HepG2 (cell line): ENCODE measurements around the gene FAAP20. TPM values are rescaled to one million over a fixed set of nuclear protein-coding genes. Genes with fewer than 3 reads are reported as not detected.

Experiments used
- ASH2L ChIP-seq: fragments of 300-600, 200-600 bp; sonication (generic); IDR thresholded peaks from 2 replicates; pipeline ENCODE4 v1.7.0; 2017; ENCODE audit warnings: low read depth, mild to moderate bottlenecking, moderate library complexity, mixed read lengths, low read length; ENCODE audit not compliant: insufficient read length
- ATRX ChIP-seq: sonication (generic); formaldehyde crosslinking; IDR thresholded peaks from 2 replicates; pipeline ENCODE4 v1.4.0; 2020; ENCODE audit warnings: missing genetic modification reagents, borderline replicate concordance
- CHD2 ChIP-seq: IDR thresholded peaks from 2 replicates; pipeline ENCODE4 v1.6.1; 2011; ENCODE audit warnings: low read depth, low read length, improper control_type of control experiment
- CHD4 ChIP-seq: fragments of 200-600 bp; sonication (generic); IDR thresholded peaks from 2 replicates; pipeline ENCODE4 v1.7.0; 2017; ENCODE audit warnings: mild to moderate bottlenecking, low read length, borderline replicate concordance
- DMAP1 ChIP-seq: IDR thresholded peaks from 2 replicates; pipeline ENCODE4 v1.6.1; 2016
- EED ChIP-seq: sonication (generic); formaldehyde crosslinking; IDR thresholded peaks from 2 replicates; pipeline ENCODE4 v1.5.0; 2020; ENCODE audit warnings: mild to moderate bottlenecking, missing genetic modification reagents
- EZH2 ChIP-seq: conservative IDR thresholded peaks from 2 replicates; pipeline ENCODE4 v1.6.1; 2012; ENCODE audit warnings: mild to moderate bottlenecking, low read depth, low read length, moderate library complexity
- FOXC1 ChIP-seq: sonication (generic); formaldehyde crosslinking; IDR thresholded peaks from 2 replicates; pipeline ENCODE4 v1.8.0; 2022; ENCODE audit warnings: mild to moderate bottlenecking, missing genetic modification reagents, borderline replicate concordance
- HIC2 ChIP-seq: sonication (generic); formaldehyde crosslinking; IDR thresholded peaks from 2 replicates; pipeline ENCODE4 v1.9.0; 2022; ENCODE audit warnings: low read depth, missing genetic modification reagents
- LBX2 ChIP-seq: sonication (generic); formaldehyde crosslinking; IDR thresholded peaks from 2 replicates; pipeline ENCODE4 v1.5.0; 2020; ENCODE audit warnings: missing genetic modification reagents, mild to moderate bottlenecking, borderline replicate concordance
- LRRFIP1 ChIP-seq: sonication (generic); formaldehyde crosslinking; conservative IDR thresholded peaks from 2 replicates; pipeline ENCODE4 v1.4.0; 2020; ENCODE audit warnings: missing genetic modification reagents
- NFE2 ChIP-seq: sonication (generic); formaldehyde crosslinking; IDR thresholded peaks from 2 replicates; pipeline ENCODE4 v1.4.0; 2020; ENCODE audit warnings: missing genetic modification reagents
- NR3C1 ChIP-seq: sonication (generic); formaldehyde crosslinking; IDR thresholded peaks from 2 replicates; pipeline ENCODE4 v1.4.0; 2020; ENCODE audit warnings: missing genetic modification reagents
- SMAD1 ChIP-seq: sonication (generic); formaldehyde crosslinking; IDR thresholded peaks from 2 replicates; pipeline ENCODE4 v1.4.0; 2020; ENCODE audit warnings: missing genetic modification reagents, low read depth, mild to moderate bottlenecking, borderline replicate concordance
- STAG1 ChIP-seq: sonication (generic); formaldehyde crosslinking; IDR thresholded peaks from 2 replicates; pipeline ENCODE4 v1.4.0; 2020; ENCODE audit warnings: missing genetic modification reagents
- TRIM24 ChIP-seq: sonication (generic); formaldehyde crosslinking; IDR thresholded peaks from 2 replicates; pipeline ENCODE4 v1.8.0; 2022; ENCODE audit warnings: mild to moderate bottlenecking, missing genetic modification reagents
- ZNF510 ChIP-seq: sonication (generic); formaldehyde crosslinking; IDR thresholded peaks from 2 replicates; pipeline ENCODE4 v1.4.0; 2020; ENCODE audit warnings: low read depth, mild to moderate bottlenecking, missing genetic modification reagents
- ZNF615 ChIP-seq: sonication (generic); formaldehyde crosslinking; IDR thresholded peaks from 2 replicates; pipeline ENCODE4 v1.5.0; 2020; ENCODE audit warnings: mild to moderate bottlenecking, missing genetic modification reagents, borderline replicate concordance
- ZNF747 ChIP-seq: sonication (generic); formaldehyde crosslinking; IDR thresholded peaks from 2 replicates; pipeline ENCODE4 v1.8.1; 2023; ENCODE audit warnings: missing genetic modification reagents, mild to moderate bottlenecking, borderline replicate concordance
- ZZZ3 ChIP-seq: sonication (generic); formaldehyde crosslinking; IDR thresholded peaks from 2 replicates; pipeline ENCODE4 v1.4.0; 2020; ENCODE audit warnings: missing genetic modification reagents, mild to moderate bottlenecking, borderline replicate concordance
- polyA plus RNA-seq, 8 experiments: library from polyadenylated mRNA; depleted of rRNA in 3 of 8; stranded (reverse) in 7 of 8; unstranded in 1 of 8; fragments of >200 nt; fragmentation: Illumina TruSeq in 4 of 8; extraction: Trizol in 4 of 8; gene quantifications; 2 replicates each; pipeline versions ENCODE4 v1.2.1 to v1.2.3, GENCODE V29; 2011 to 2016; ENCODE audit warnings: low read depth in 4 of 8, missing spikeins in 1 of 8, mixed read lengths in 1 of 8; ENCODE audit not compliant: insufficient read depth in 1 of 8
- total RNA-seq, 5 experiments: library from RNA; depleted of rRNA; stranded (reverse); fragments of >200 nt; fragmentation: Illumina TruSeq; extraction: Trizol; gene quantifications; 2 replicates each; pipeline ENCODE4 v1.2.3, GENCODE V29; 2016; ENCODE audit warnings: low read depth in 1 of 5
- TF ChIP-seq, protein P1 (sequence below): sonication (generic); formaldehyde crosslinking; conservative IDR thresholded peaks from 2 replicates; pipeline ENCODE4 v1.8.1; 2023; ENCODE audit warnings: missing genetic modification reagents
- TF ChIP-seq, protein P2 (sequence below): sonication (generic); formaldehyde crosslinking; IDR thresholded peaks from 2 replicates; pipeline ENCODE4 v1.5.1; 2020; ENCODE audit warnings: missing genetic modification reagents, mild to moderate bottlenecking, borderline replicate concordance
- TF ChIP-seq, protein P3 (sequence below): sonication (generic); formaldehyde crosslinking; IDR thresholded peaks from 2 replicates; pipeline ENCODE4 v1.4.0; 2020; ENCODE audit warnings: low read depth, mild to moderate bottlenecking, missing genetic modification reagents

FAAP20 gene
- total and polyA plus RNA-seq, 2 of the 13 experiments (the other 11 are each of a cell fraction or from before 2014, with no cell fraction given), result 9.6 to 10.8 TPM

GRCh38 chr1:2206813-2207487 lies 12.4 kb upstream of the FAAP20 start (continued):
- TF ChIP-seq, protein P1, sequence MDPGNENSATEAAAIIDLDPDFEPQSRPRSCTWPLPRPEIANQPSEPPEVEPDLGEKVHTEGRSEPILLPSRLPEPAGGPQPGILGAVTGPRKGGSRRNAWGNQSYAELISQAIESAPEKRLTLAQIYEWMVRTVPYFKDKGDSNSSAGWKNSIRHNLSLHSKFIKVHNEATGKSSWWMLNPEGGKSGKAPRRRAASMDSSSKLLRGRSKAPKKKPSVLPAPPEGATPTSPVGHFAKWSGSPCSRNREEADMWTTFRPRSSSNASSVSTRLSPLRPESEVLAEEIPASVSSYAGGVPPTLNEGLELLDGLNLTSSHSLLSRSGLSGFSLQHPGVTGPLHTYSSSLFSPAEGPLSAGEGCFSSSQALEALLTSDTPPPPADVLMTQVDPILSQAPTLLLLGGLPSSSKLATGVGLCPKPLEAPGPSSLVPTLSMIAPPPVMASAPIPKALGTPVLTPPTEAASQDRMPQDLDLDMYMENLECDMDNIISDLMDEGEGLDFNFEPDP (CRISPR knock-in tag), result no peak
- no peak for TF ChIP-seq NFE2 (CRISPR knock-in tag)
- no peak for TF ChIP-seq TRIM24 (CRISPR knock-in tag)
- no peak for TF ChIP-seq ZNF747 (CRISPR knock-in tag)
- TF ChIP-seq CHD2, result no peak
- TF ChIP-seq EED, result no peak
- TF ChIP-seq EZH2, result no peak
- TF ChIP-seq HIC2, result no peak
- TF ChIP-seq CHD4, result no peak
- 0 out of 2 replicates have a peak, but pooled peaks have one; percentile 17 for TF ChIP-seq STAG1 (CRISPR knock-in tag)
- no peak for TF ChIP-seq LBX2 (CRISPR knock-in tag)
- no peak for TF ChIP-seq ZNF615 (CRISPR knock-in tag)
- no peak for TF ChIP-seq ZZZ3 (CRISPR knock-in tag)
- TF ChIP-seq ASH2L, result no peak
- TF ChIP-seq SMAD1, result no peak
- TF ChIP-seq LRRFIP1 (CRISPR knock-in tag), result no peak
- TF ChIP-seq, protein P2, sequence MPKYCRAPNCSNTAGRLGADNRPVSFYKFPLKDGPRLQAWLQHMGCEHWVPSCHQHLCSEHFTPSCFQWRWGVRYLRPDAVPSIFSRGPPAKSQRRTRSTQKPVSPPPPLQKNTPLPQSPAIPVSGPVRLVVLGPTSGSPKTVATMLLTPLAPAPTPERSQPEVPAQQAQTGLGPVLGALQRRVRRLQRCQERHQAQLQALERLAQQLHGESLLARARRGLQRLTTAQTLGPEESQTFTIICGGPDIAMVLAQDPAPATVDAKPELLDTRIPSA (CRISPR knock-in tag), result no peak
- no peak for TF ChIP-seq ZNF510 (CRISPR knock-in tag)
- no peak for TF ChIP-seq ATRX (CRISPR knock-in tag)
- no peak for TF ChIP-seq DMAP1 (CRISPR knock-in tag)
- TF ChIP-seq, protein P3, sequence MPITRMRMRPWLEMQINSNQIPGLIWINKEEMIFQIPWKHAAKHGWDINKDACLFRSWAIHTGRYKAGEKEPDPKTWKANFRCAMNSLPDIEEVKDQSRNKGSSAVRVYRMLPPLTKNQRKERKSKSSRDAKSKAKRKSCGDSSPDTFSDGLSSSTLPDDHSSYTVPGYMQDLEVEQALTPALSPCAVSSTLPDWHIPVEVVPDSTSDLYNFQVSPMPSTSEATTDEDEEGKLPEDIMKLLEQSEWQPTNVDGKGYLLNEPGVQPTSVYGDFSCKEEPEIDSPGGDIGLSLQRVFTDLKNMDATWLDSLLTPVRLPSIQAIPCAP, result no peak
- no peak for TF ChIP-seq NR3C1 (CRISPR knock-in tag)
- no peak; the same call in 1 of the 2 replicates for TF ChIP-seq FOXC1
